ENCODE measurements around the gene BAX. TPM values are rescaled to one million over a fixed set of nuclear protein-coding genes. Genes with fewer than 3 reads are reported as not detected.

The BAX gene
- 272 to 378 TPM (median 341 TPM) in 5 replicates for total RNA-seq (2022; extraction: Qiagen RNA extraction)

DNA sequence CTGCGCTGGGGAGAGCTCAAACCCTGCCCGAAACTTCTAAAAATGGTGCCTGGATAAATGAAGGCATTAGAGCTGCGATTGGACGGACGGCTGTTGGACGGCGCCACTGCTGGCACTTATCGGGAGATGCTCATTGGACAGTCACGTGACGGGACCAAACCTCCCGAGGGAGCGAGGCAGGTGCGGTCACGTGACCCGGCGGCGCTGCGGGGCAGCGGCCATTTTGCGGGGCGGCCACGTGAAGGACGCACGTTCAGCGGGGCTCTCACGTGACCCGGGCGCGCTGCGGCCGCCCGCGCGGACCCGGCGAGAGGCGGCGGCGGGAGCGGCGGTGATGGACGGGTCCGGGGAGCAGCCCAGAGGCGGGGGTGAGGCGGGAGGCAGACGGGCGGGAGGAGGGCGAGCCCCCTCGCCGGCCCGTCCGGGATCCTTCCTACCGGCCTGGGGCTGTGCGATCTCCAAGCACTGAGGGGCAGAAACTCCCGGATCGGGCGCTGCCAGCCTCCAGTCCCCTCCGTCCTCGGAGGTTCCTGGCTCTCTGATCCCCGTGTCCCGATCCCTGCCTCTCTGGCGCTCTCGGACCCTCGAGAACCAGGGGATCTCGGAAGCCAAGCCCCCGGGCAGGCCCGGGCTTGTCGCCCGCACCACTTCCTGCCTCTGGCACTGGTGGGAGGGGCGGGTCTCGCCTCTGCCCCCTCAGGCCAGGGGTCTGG lies at the start of gene BAX:
Gene BAX, plus strand, starts transcription at position 281 of the 713 bp plus-strand sequence. Its CDS starts 54 bp downstream, at position 335.

DNA sequence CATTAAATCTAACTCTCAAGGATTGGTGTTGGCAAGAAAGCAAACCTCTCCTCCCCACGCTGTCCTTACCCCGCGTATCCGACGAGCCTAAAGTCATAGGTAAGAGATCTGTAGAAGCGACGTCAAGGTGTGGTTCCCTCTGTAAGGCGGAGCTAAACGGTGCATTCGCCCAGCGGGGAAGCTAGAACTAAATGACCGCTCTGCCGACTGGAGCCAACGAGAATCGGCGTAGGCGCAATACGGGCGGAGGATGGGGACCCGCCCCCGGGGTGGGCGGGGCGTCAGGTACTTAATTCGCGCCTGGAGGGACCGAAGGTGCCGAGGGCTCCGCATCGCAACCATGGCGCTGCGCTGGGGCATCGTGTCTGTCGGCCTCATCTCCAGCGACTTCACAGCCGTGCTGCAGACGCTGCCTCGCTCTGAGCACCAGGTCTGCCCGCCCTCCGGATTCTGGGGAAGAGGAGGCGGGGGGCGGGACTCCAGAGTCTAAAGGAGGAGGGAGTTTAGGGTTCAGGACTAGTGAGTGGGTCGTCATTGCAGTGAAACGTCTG lies 21.2 kb upstream of the BAX start, which contains the start of gene DHDH:
Gene DHDH, plus strand, starts transcription at position 318 of the 551 bp plus-strand sequence. Its CDS starts 23 bp downstream, at position 341.

DNA sequence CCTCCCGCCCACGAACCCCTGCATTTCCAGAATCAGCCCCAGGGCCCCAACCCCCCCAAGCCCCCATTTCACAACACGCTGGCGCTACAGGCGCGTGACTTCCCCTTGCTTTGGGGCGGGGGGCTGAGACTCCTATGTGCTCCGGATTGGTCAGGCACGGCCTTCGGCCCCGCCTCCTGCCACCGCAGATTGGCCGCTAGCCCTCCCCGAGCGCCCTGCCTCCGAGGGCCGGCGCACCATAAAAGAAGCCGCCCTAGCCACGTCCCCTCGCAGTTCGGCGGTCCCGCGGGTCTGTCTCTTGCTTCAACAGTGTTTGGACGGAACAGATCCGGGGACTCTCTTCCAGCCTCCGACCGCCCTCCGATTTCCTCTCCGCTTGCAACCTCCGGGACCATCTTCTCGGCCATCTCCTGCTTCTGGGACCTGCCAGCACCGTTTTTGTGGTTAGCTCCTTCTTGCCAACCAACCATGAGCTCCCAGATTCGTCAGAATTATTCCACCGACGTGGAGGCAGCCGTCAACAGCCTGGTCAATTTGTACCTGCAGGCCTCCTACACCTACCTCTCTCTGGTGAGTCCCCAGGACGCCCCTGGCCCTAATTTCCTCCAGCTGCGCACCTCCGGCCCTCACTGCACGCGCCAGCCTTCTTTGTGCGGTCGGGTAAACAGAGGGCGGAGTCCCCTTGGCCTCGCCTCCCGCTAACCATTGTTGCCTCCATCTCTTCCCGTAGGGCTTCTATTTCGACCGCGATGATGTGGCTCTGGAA lies 10.5 kb downstream of the BAX start, which contains the start of gene FTL:
Gene FTL, plus strand, starts transcription at position 270 of the 766 bp plus-strand sequence. Its CDS starts 199 bp downstream, at position 469.

DNA sequence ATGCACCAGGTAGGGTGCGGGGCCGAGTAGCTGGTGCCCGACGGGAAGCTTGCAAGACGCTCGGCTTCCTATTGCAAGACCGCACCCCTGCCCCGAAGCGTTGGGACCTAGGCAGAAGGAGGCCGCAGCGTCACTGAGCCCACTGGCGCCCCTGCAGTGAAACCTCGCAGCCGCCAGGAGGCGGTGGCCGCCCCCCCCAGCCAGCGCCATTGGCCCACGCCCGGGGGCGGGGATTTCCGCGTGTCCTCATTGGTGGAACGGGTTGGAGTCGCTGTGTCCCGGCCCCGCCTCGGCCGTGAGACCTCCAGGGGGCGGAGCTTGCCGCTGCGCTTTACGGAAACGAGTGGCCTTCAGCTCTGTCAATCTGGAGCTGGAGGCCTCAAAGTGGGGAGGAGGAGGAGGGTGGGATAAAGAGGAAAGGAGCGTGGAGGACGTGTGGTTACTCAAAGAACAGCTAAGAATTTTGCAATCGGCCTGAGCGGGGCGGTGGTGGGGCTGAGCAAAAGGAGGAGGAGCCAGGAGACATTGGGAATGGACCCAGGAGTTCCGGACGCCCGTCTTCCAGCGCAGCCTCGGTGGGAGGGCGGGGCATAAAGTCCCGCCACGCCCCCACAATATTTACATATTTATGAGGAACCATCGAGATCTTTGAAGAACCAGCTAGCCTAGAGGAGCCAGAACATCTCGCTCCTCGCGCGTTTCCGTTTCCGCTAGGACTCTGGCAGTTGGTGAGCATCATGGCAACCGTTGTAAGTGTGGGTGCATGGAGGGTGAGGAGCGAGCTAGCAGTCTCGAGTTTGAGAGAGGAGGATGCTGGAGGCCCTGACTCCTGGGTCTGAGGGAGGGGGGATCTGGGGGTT lies 38.7 kb downstream of the BAX start, which contains the start of the genes GYS1 and RUVBL2:
Gene GYS1, minus strand, starts transcription at position 135 of the 860 bp plus-strand sequence. CDS start 197 bp downstream, outside the sequence.
Gene RUVBL2, plus strand, starts transcription at position 713 of the 860 bp plus-strand sequence. Its CDS starts 25 bp downstream, at position 738.

Other genes starting within 250 kb of the BAX start
- gene MAMSTR, start 235.2 kb upstream of the BAX start, total RNA-seq (2022; extraction: Qiagen RNA extraction) = 0.18 to 0.42 TPM (median 0.34 TPM) in 5 replicates
- gene RASIP1, start 214.3 kb upstream of the BAX start, total RNA-seq (2022; extraction: Qiagen RNA extraction) = 0.43 to 0.82 TPM (median 0.59 TPM) in 5 replicates
- not detected in 5 replicates for gene IZUMO1, start 208.0 kb upstream of the BAX start, total RNA-seq (2022; extraction: Qiagen RNA extraction)
- 0.04 to 0.10 TPM (median 0.05 TPM) in 5 replicates for gene FUT1, start 202.2 kb upstream of the BAX start, total RNA-seq (2022; extraction: Qiagen RNA extraction)
- not detected in 5 replicates for gene FGF21, start 199.4 kb upstream of the BAX start, total RNA-seq (2022; extraction: Qiagen RNA extraction)
- gene BCAT2, start 143.8 kb upstream of the BAX start, total RNA-seq (2022; extraction: Qiagen RNA extraction) = 51.8 to 64.0 TPM (median 60.0 TPM) in 5 replicates
- 12.3 to 15.1 TPM (median 12.8 TPM) in 5 replicates for gene HSD17B14, start 118.4 kb upstream of the BAX start, total RNA-seq (2022; extraction: Qiagen RNA extraction)
- gene PLEKHA4, start 86.3 kb upstream of the BAX start, total RNA-seq (2022; extraction: Qiagen RNA extraction) = 1.2 to 2.0 TPM (median 1.8 TPM) in 5 replicates
- 81.6 to 126 TPM (median 104 TPM) in 5 replicates for gene PPP1R15A, start 82.5 kb upstream of the BAX start, total RNA-seq (2022; extraction: Qiagen RNA extraction)
- not detected in 5 replicates for gene TULP2, start 56.1 kb upstream of the BAX start, total RNA-seq (2022; extraction: Qiagen RNA extraction)
- gene NUCB1, start 54.6 kb upstream of the BAX start, total RNA-seq (2022; extraction: Qiagen RNA extraction) = 201 to 205 TPM (median 202 TPM) in 5 replicates
- 0.80 to 2.3 TPM (median 1.2 TPM) in 5 replicates for gene DHDH, start 21.2 kb upstream of the BAX start, total RNA-seq (2022; extraction: Qiagen RNA extraction)
- gene FTL, start 10.4 kb downstream of the BAX start, total RNA-seq (2022; extraction: Qiagen RNA extraction) = 17,118 to 23,794 TPM (median 18,268 TPM) in 5 replicates
- gene GYS1, start 38.4 kb downstream of the BAX start, total RNA-seq (2022; extraction: Qiagen RNA extraction) = 18.8 to 23.7 TPM (median 19.5 TPM) in 5 replicates
- gene RUVBL2, start 39.0 kb downstream of the BAX start, total RNA-seq (2022; extraction: Qiagen RNA extraction) = 221 to 255 TPM (median 225 TPM) in 5 replicates
- not detected in 5 replicates for gene LHB, start 62.2 kb downstream of the BAX start, total RNA-seq (2022; extraction: Qiagen RNA extraction)
- 0.64 TPM in 1 of 5 replicates, not detected in the others for gene CGB3, start 69.5 kb downstream of the BAX start, total RNA-seq (2022; extraction: Qiagen RNA extraction)
- 0.44 TPM in 1 of 5 replicates, not detected in the others for gene CGB2, start 77.0 kb downstream of the BAX start, total RNA-seq (2022; extraction: Qiagen RNA extraction)
- not detected in 5 replicates for gene CGB1, start 82.0 kb downstream of the BAX start, total RNA-seq (2022; extraction: Qiagen RNA extraction)
- 0.38 to 0.85 TPM (median 0.62 TPM) in 4 of 5 replicates, not detected in the other for gene CGB5, start 89.0 kb downstream of the BAX start, total RNA-seq (2022; extraction: Qiagen RNA extraction)
- 2.4 to 3.4 TPM (median 3.2 TPM) in 5 replicates for gene CGB8, start 94.2 kb downstream of the BAX start, total RNA-seq (2022; extraction: Qiagen RNA extraction)
- 0.36 to 0.83 TPM (median 0.53 TPM) in 5 replicates for gene CGB7, start 102.9 kb downstream of the BAX start, total RNA-seq (2022; extraction: Qiagen RNA extraction)
- gene NTF4, start 109.9 kb downstream of the BAX start, total RNA-seq (2022; extraction: Qiagen RNA extraction) = 0.35 to 1.6 TPM (median 0.63 TPM) in 5 replicates
- gene KCNA7, start 117.8 kb downstream of the BAX start, total RNA-seq (2022; extraction: Qiagen RNA extraction) = not detected in 5 replicates
- gene SNRNP70, start 130.6 kb downstream of the BAX start, total RNA-seq (2022; extraction: Qiagen RNA extraction) = 286 to 352 TPM (median 322 TPM) in 5 replicates
- gene LIN7B, start 159.5 kb downstream of the BAX start, total RNA-seq (2022; extraction: Qiagen RNA extraction) = 5.5 to 8.7 TPM (median 7.2 TPM) in 5 replicates
- 1.2 to 2.4 TPM (median 1.6 TPM) in 5 replicates for gene C19orf73, start 164.3 kb downstream of the BAX start, total RNA-seq (2022; extraction: Qiagen RNA extraction)
- 4.7 to 9.0 TPM (median 8.0 TPM) in 5 replicates for gene PPFIA3, start 164.7 kb downstream of the BAX start, total RNA-seq (2022; extraction: Qiagen RNA extraction)
- not detected in 5 replicates for gene HRC, start 200.5 kb downstream of the BAX start, total RNA-seq (2022; extraction: Qiagen RNA extraction)
- gene TRPM4, start 202.9 kb downstream of the BAX start, total RNA-seq (2022; extraction: Qiagen RNA extraction) = 8.4 to 11.5 TPM (median 9.5 TPM) in 5 replicates

Measured in A549 treated with Mapracorat at 1 μM for 4 hours (cell line).